HG02763 (cell line): ENCODE data around the gene TRIM29.
"Not testable (repeated sequence)": the region's sequence is repeated elsewhere in the genome, so short reads cannot be mapped to it uniquely, and the experiment has no call there.

Source experiments
- ATAC-seq: cut with Tn5 transposase; IDR thresholded peaks from one replicate; pipeline ENCODE4 v1.9.1; 2021; ENCODE audit warnings: mild to moderate bottlenecking, moderate library complexity; ENCODE audit not compliant: unreplicated experiment

Gene TRIM29

GRCh38 chr11:120172054-120172911 lies 34.4 kb upstream of the TRIM29 start:
- no peak for ATAC-seq

- ATAC-seq = no peak
These were observed 32.9 kb upstream of the TRIM29 start for GRCh38 chr11:120170741-120171261.

- ATAC-seq = no peak
These were observed 32.2 kb upstream of the TRIM29 start for GRCh38 chr11:120169981-120170698.

GRCh38 chr11:120168960-120169681 lies 31.2 kb upstream of the TRIM29 start:
- ATAC-seq = no peak

GRCh38 chr11:120168108-120168959 lies 30.4 kb upstream of the TRIM29 start:
- no peak for ATAC-seq

GRCh38 chr11:120167659-120168058 lies 29.7 kb upstream of the TRIM29 start:
- no peak for ATAC-seq

- no peak for ATAC-seq
These were observed 22.5 kb upstream of the TRIM29 start for GRCh38 chr11:120160436-120160835.

GRCh38 chr11:120153221-120153620 lies 15.3 kb upstream of the TRIM29 start:
- ATAC-seq = no peak

GRCh38 chr11:120151536-120151935 lies 13.6 kb upstream of the TRIM29 start:
- no peak for ATAC-seq

- no peak for ATAC-seq
These were observed 11.3 kb upstream of the TRIM29 start for GRCh38 chr11:120149246-120149645.

- no peak for ATAC-seq
These were observed 10.0 kb upstream of the TRIM29 start for GRCh38 chr11:120147950-120148270.

- no peak for ATAC-seq
These were observed 9.4 kb upstream of the TRIM29 start for GRCh38 chr11:120147094-120147949.

- no peak for ATAC-seq
These were observed 8.6 kb upstream of the TRIM29 start for GRCh38 chr11:120146413-120147093.

- no peak for ATAC-seq
These were observed 6.6 kb upstream of the TRIM29 start for GRCh38 chr11:120144501-120144900.

GRCh38 chr11:120143472-120143871 lies 5.6 kb upstream of the TRIM29 start:
- not testable (repeated sequence) for ATAC-seq

- ATAC-seq = no peak
These were observed 4.7 kb upstream of the TRIM29 start for GRCh38 chr11:120142441-120143100.

GRCh38 chr11:120141768-120142423 lies 4.0 kb upstream of the TRIM29 start:
- no peak for ATAC-seq
